Stomach smooth muscle (tissue), 2 donors: Measurements from ENCODE around the gene PAFAH1B2.
"Not testable (repeated sequence)": the region's sequence is repeated elsewhere in the genome, so short reads cannot be mapped to it uniquely, and the experiment has no call there.

Source experiments
- H3K27ac ChIP-seq: one replicate; pipeline ENCODE4 v1.7.0; 2013; ENCODE audit warnings: mild to moderate bottlenecking, low read length, inconsistent platforms
- H3K27me3 ChIP-seq, 2 donors: one replicate each; pipeline ENCODE4 v1.7.0; 2013; ENCODE audit warnings: low read length in 2 of 2; ENCODE audit not compliant: insufficient read depth in 2 of 2, control insufficient read depth in 1 of 2
- H3K36me3 ChIP-seq, 2 donors: one replicate each; pipeline ENCODE4 v1.7.0; 2013; ENCODE audit warnings: low read length in 2 of 2; ENCODE audit not compliant: control insufficient read depth in 2 of 2, insufficient read depth in 2 of 2
- H3K4me1 ChIP-seq: one replicate; pipeline ENCODE4 v1.7.0; 2013; ENCODE audit warnings: low read length; ENCODE audit not compliant: control insufficient read depth, insufficient read depth
- H3K4me3 ChIP-seq, 2 donors: one replicate each; pipeline ENCODE4 v1.7.0; 2013; ENCODE audit warnings: low read length in 2 of 2
- H3K9ac ChIP-seq, 2 donors: one replicate each; pipeline ENCODE4 v1.7.0; 2013; ENCODE audit warnings: low read length in 2 of 2, mild to moderate bottlenecking in 1 of 2
- H3K9me3 ChIP-seq, 2 donors: one replicate each; pipeline ENCODE4 v1.7.0; 2013; ENCODE audit warnings: low read length in 2 of 2; ENCODE audit not compliant: control insufficient read depth in 2 of 2
- donor health status: healthy.
- donor health status: Pancreatic carcinoma.

Gene PAFAH1B2

GRCh38 chr11:117206111-117206510 lies 62.0 kb downstream of the PAFAH1B2 start:
- Histone ChIP-seq H3K36me3 (peaks cover 38 to 43% of the 10 kb centered on the region in 2 donors), H3K4me1 (peaks cover 37% of the 10 kb centered on the region), H3K27ac (peak overlapping the region; percentile 100)
- H3K9ac ChIP-seq, H3K9me3 ChIP-seq, H3K27me3 ChIP-seq, H3K4me3 ChIP-seq: not testable (repeated sequence)

- not testable (repeated sequence) for H3K4me3 ChIP-seq, H3K9ac ChIP-seq, H3K27ac ChIP-seq, H3K9me3 ChIP-seq, H3K27me3 ChIP-seq
- peaks cover 31 to 36% of the 10 kb centered on the region in 2 donors for H3K36me3 ChIP-seq
- H3K4me1 ChIP-seq, result peaks cover 35% of the 10 kb centered on the region
Observed at GRCh38 chr11:117206859-117207258, 62.8 kb downstream of the PAFAH1B2 start.

DNA sequence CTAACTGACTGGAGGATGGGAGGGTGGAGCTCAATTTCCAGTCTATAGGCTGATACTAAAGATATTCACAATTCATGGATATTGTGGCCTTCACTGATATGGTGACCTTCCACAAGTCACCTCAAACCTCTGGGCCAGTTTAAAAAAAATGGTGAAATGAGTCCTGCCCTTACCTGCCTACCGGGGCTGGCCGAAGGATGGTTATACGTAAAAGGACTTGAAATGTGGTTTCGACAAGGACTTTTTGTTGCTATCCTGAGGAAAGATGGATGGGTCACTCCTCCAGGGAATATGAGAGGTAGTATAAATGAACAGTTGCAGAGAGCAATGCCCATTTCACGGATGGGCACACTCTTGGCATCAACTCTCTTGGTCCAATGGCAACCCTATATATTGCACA lies 63.4 kb downstream of the PAFAH1B2 start:
- H3K36me3 ChIP-seq, result peaks cover 25 to 30% of the 10 kb centered on the region in 2 donors
- not testable (repeated sequence) for H3K9ac ChIP-seq, H3K27ac ChIP-seq, H3K9me3 ChIP-seq, H3K27me3 ChIP-seq, H3K4me3 ChIP-seq
- H3K4me1 ChIP-seq, result peaks cover 29% of the 10 kb centered on the region

- not testable (repeated sequence) for H3K9me3 ChIP-seq, H3K9ac ChIP-seq, H3K27ac ChIP-seq, H3K4me3 ChIP-seq, H3K27me3 ChIP-seq
- Histone ChIP-seq H3K36me3 (peaks cover 22 to 24% of the 10 kb centered on the region in 2 donors), H3K4me1 (peaks cover 20% of the 10 kb centered on the region)
Observed at GRCh38 chr11:117208710-117209109, 64.6 kb downstream of the PAFAH1B2 start.

DNA sequence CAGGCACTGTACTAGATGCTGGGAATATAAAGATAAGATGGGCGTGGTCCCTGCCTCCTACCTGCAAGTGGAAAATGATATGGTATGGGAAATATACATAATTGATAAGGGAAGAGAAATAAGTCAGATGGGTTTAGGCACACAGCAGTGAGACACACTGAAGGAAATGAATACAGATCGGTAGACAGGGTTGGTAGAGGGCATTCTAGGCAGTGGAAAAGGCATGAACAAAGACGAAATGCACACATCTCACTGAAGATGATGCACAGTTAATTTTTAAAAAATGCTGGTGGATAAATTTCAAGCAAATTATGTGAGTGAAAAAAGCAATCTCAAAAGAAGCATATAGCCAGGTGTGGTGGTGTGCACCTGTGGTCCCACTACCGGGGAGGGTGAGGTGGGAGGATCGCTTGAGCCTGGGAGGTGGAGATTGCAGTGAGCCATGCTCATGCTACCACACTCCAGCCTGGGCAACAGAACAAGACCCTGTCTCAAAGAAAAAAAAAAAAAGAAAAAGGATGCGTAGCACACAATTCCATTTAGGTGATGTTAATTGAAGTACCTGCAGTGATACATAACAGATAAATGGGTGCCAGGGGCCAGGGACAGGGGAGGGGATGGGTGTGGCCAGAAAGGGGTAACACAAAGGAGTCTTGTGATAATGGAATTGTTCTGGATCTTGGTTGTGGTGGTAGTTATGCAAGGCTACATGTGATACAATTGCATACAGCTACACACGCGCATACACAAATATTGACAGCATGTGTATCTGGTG lies 65.5 kb downstream of the PAFAH1B2 start:
- not testable (repeated sequence) for H3K9me3 ChIP-seq, H3K9ac ChIP-seq, H3K27me3 ChIP-seq, H3K4me3 ChIP-seq, H3K27ac ChIP-seq
- Histone ChIP-seq H3K36me3 (peaks cover 17 to 18% of the 10 kb centered on the region in 2 donors), H3K4me1 (peaks cover 11% of the 10 kb centered on the region)

DNA sequence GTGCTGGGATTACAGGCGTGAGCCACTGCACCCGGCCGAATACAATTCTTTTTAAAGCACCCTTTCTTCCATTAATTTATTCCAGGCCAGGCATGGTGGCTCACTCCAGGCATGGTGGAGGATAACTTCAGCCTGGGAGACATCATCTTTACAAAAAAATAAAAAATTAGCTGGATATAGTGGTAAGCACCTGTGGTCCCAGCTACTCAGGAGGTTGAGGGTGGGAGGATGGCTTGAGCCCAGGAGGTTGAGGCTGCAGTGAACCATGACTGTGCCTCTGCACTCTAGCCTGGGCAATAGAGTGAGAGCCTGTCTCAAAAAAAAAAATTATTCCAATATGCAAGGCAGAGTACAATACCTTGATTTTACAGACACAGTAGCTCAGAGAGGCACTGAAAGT lies 66.5 kb downstream of the PAFAH1B2 start:
- H3K4me1 ChIP-seq, result peaks cover under 1% of the 10 kb centered on the region
- H3K9ac ChIP-seq, result no peak overlapping the region
- H3K36me3 ChIP-seq, result peaks cover 9% of the 10 kb centered on the region in 2 donors
- H3K27me3 ChIP-seq, result no peaks in the 10 kb centered on the region
- H3K27ac ChIP-seq, result no peak overlapping the region
- no peak overlapping the region for H3K4me3 ChIP-seq
- H3K9me3 ChIP-seq, result no peaks in the 10 kb centered on the region

GRCh38 chr11:117212697-117213355 lies 68.7 kb downstream of the PAFAH1B2 start:
- no peaks in the 10 kb centered on the region for H3K9me3 ChIP-seq
- no peak overlapping the region for H3K27ac ChIP-seq
- peaks cover 18% of the 10 kb centered on the region for H3K4me1 ChIP-seq
- H3K4me3 ChIP-seq, result no peak overlapping the region
- H3K27me3 ChIP-seq, result no peaks in the 10 kb centered on the region
- no peak overlapping the region for H3K9ac ChIP-seq
- H3K36me3 ChIP-seq, result peaks cover 9% of the 10 kb centered on the region in 2 donors

- Histone ChIP-seq H3K4me1 (peaks cover 34% of the 10 kb centered on the region), H3K36me3 (peaks cover 15 to 19% of the 10 kb centered on the region in 2 donors), H3K9ac (peak overlapping the region; percentile 9 to 42), H3K27ac (peak overlapping the region; percentile 19), H3K9me3 (no peaks in the 10 kb centered on the region), H3K27me3 (no peaks in the 10 kb centered on the region), H3K4me3 (no peak overlapping the region)
Observed at GRCh38 chr11:117214404-117215110, 70.5 kb downstream of the PAFAH1B2 start.

GRCh38 chr11:117217141-117218084 lies 73.3 kb downstream of the PAFAH1B2 start:
- Histone ChIP-seq H3K9me3 (no peaks in the 10 kb centered on the region), H3K9ac (peak overlapping the region; percentile 66 to 86), H3K27ac (peak overlapping the region; percentile 99), H3K4me3 (peak overlapping the region; percentile 41 to 55), H3K27me3 (no peaks in the 10 kb centered on the region), H3K4me1 (peaks cover 60% of the 10 kb centered on the region), H3K36me3 (peaks cover 15 to 19% of the 10 kb centered on the region in 2 donors)
